Liver (tissue), 9 donors: Measurements from ENCODE around the gene RNF25. TPM values are rescaled to one million over a fixed set of nuclear protein-coding genes. Genes with fewer than 3 reads are reported as not detected.

Source experiments
- DNase-seq: peaks from one replicate; pipeline ENCODE4 v3.0.0-alpha.2; 2017; ENCODE audit warnings: low spot score
- H3K27ac ChIP-seq, 2 donors: one replicate each; pipeline ENCODE4 v1.7.0; 2013; ENCODE audit warnings: inconsistent platforms in 2 of 2, low read length in 2 of 2, control low read depth in 1 of 2, low read depth in 1 of 2, mild to moderate bottlenecking in 1 of 2
- H3K27me3 ChIP-seq, 4 donors: one replicate each; pipeline versions ENCODE4 v1.6.1 to v1.7.0; 2013; ENCODE audit warnings: low read length in 3 of 4, inconsistent platforms in 1 of 4, mild to moderate bottlenecking in 1 of 4, moderate library complexity in 1 of 4; ENCODE audit not compliant: control insufficient read depth in 4 of 4, insufficient read depth in 4 of 4
- H3K36me3 ChIP-seq, 4 donors: one replicate each; pipeline versions ENCODE4 v1.6.1 to v1.7.0; 2013; ENCODE audit warnings: low read length in 3 of 4, mild to moderate bottlenecking in 3 of 4, low read depth in 1 of 4, moderate library complexity in 1 of 4; ENCODE audit not compliant: control insufficient read depth in 4 of 4, insufficient read depth in 3 of 4
- H3K4me1 ChIP-seq, 4 donors: one replicate each; pipeline versions ENCODE4 v1.6.1 to v1.7.0; 2013; ENCODE audit warnings: low read length in 3 of 4, mild to moderate bottlenecking in 3 of 4, moderate library complexity in 1 of 4; ENCODE audit not compliant: control insufficient read depth in 4 of 4, insufficient read depth in 4 of 4
- H3K4me3 ChIP-seq, 3 donors: one replicate each; pipeline versions ENCODE4 v1.6.1 to v1.7.0; 2013; ENCODE audit warnings: low read length in 3 of 3, control low read depth in 1 of 3, low read depth in 1 of 3, mild to moderate bottlenecking in 1 of 3
- H3K9ac ChIP-seq, 2 donors: one replicate each; pipeline ENCODE4 v1.7.0; 2013; ENCODE audit warnings: low read length in 2 of 2, mild to moderate bottlenecking in 2 of 2, moderate library complexity in 2 of 2, control low read depth in 1 of 2, low read depth in 1 of 2
- H3K9me3 ChIP-seq, 4 donors: one replicate each; pipeline versions ENCODE4 v1.6.1 to v1.7.0; 2013; ENCODE audit warnings: low read length in 3 of 4; ENCODE audit not compliant: control insufficient read depth in 4 of 4
- ATF3 ChIP-seq: IDR thresholded peaks from 2 replicates; pipeline ENCODE4 v1.6.1; 2016; ENCODE audit warnings: antibody characterized with exemption
- CTCF ChIP-seq: fragments of 150-350 bp; IDR thresholded peaks from 2 replicates; pipeline ENCODE4 v1.5.1; 2017; ENCODE audit warnings: improper control_type of control experiment, low read depth, low read length; ENCODE audit not compliant: missing input control
- EGR1 ChIP-seq, 2 donors: IDR thresholded peaks; 2 replicates each; pipeline ENCODE4 v1.6.1; 2016 to 2018; ENCODE audit warnings: antibody characterized with exemption in 2 of 2, low read depth in 2 of 2
- FOXA1 ChIP-seq: IDR thresholded peaks from 2 replicates; pipeline ENCODE4 v1.6.1; 2016; ENCODE audit warnings: antibody characterized with exemption
- FOXA2 ChIP-seq: IDR thresholded peaks from 2 replicates; pipeline ENCODE4 v1.6.1; 2016; ENCODE audit warnings: antibody characterized with exemption
- GABPA ChIP-seq, 2 donors: IDR thresholded peaks in 1 of 2; conservative IDR thresholded peaks in 1 of 2; 2 replicates each; pipeline ENCODE4 v1.6.1; 2016; ENCODE audit warnings: antibody characterized with exemption in 2 of 2, mild to moderate bottlenecking in 1 of 2, moderate library complexity in 1 of 2
- HNF4A ChIP-seq, 2 donors: conservative IDR thresholded peaks; 2 replicates each; pipeline ENCODE4 v1.6.1; 2016; ENCODE audit warnings: antibody characterized with exemption in 2 of 2, mild to moderate bottlenecking in 2 of 2
- HNF4G ChIP-seq: IDR thresholded peaks from 2 replicates; pipeline ENCODE4 v1.6.1; 2016; ENCODE audit warnings: antibody characterized with exemption
- NR2F2 ChIP-seq: IDR thresholded peaks from 2 replicates; pipeline ENCODE4 v1.6.1; 2016; ENCODE audit warnings: antibody characterized with exemption
- REST ChIP-seq: IDR thresholded peaks from 2 replicates; pipeline ENCODE4 v1.6.1; 2016; ENCODE audit warnings: antibody characterized with exemption, mild to moderate bottlenecking
- RXRA ChIP-seq, 2 donors: IDR thresholded peaks; 2 replicates each; pipeline ENCODE4 v1.6.1; 2017 to 2018; ENCODE audit warnings: antibody characterized with exemption in 2 of 2, mild to moderate bottlenecking in 1 of 2
- SP1 ChIP-seq: IDR thresholded peaks from 2 replicates; pipeline ENCODE4 v1.6.1; 2018; ENCODE audit warnings: antibody characterized with exemption, mild to moderate bottlenecking
- TAF1 ChIP-seq: conservative IDR thresholded peaks from 2 replicates; pipeline ENCODE4 v1.6.1; 2016; ENCODE audit warnings: antibody characterized with exemption, mild to moderate bottlenecking
- YY1 ChIP-seq: IDR thresholded peaks from 2 replicates; pipeline ENCODE4 v1.6.1; 2016; ENCODE audit warnings: antibody characterized with exemption, mild to moderate bottlenecking
- whole genome bisulfite sequencing: extraction: QIAGEN DNeasy Blood & Tissue Kit; methylation state at CpG from one replicate; pipeline ENCODE4 v1.1.7; 2013; 5-methylcytosine and 5-hydroxymethylcytosine counted together
- polyA plus RNA-seq, 2 donors: library from polyadenylated mRNA; stranded (reverse) in 1 of 2; unstranded in 1 of 2; fragments of 200-250 nt in 1 of 2; fragments of >200 nt in 1 of 2; fragmentation: Nextera tagmentation in 1 of 2; extraction: Ambion mirVana in 1 of 2; gene quantifications; one replicate each; pipeline versions ENCODE4 v1.2.1 to v1.2.3, GENCODE V29; 2013 to 2015
- total RNA-seq, 2 donors: library from RNA; depleted of rRNA; stranded (reverse); fragments of >200 nt; gene quantifications; one replicate each; pipeline ENCODE4 v1.2.3, GENCODE V29; 2014
- TF ChIP-seq, protein P1 (sequence below): IDR thresholded peaks from 2 replicates; pipeline ENCODE4 v1.6.1; 2016; ENCODE audit warnings: antibody characterized with exemption
- TF ChIP-seq, protein P2 (sequence below): IDR thresholded peaks from 2 replicates; pipeline ENCODE4 v1.6.1; 2016; ENCODE audit warnings: antibody characterized with exemption
- donor health status: healthy.
- donor health status: healthy.
- donor health status: healthy.
- donor health status: healthy.
- donor health status: healthy.

Gene RNF25
- total and polyA plus RNA-seq, 4 donors: 3.3 to 14.0 (median 7.4) TPM

DNA sequence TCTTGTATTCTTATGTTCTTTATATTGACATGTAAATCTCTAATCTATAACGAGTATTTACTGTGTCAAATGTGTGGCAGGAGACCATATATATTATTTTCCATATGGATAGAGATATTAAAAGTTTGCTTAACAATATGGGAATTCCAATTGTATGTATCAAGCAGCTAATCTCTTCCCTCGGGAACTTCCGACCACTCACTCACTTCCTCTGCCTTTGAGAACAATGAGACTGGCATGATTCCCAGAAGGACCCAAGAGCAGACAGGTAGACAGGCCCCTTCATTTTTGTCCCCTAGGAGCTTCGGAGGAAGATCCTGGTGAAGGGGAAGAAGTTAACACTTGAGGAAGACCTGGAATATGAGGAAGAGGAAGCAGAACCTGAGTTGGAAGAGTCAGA, 40.0 kb downstream of the RNF25 start:
- peaks cover 3 to 32% (median 14%) of the 10 kb centered on the region in 4 donors for H3K36me3 ChIP-seq
- no peak overlapping the region for H3K9ac ChIP-seq
- DNase-seq: no peak
- H3K27ac ChIP-seq: no peak overlapping the region
- no peaks in the 10 kb centered on the region for H3K9me3 ChIP-seq
- no peaks in the 10 kb centered on the region for H3K4me1 ChIP-seq
- no peaks in the 10 kb centered on the region for H3K27me3 ChIP-seq
- TF ChIP-seq YY1 (no peak), FOXA1 (no peak), HNF4A (conservative IDR thresholded peaks at IDR 0.05) (no peak), EGR1 (IDR thresholded peaks at IDR 0.05; ENCODE audit: low read depth in 2 of 2) (no peak), GABPA (IDR thresholded peaks at IDR 0.05 in 1 of 2, conservative IDR thresholded peaks at IDR 0.05 in 1 of 2) (no peak), NR2F2 (no peak), ATF3 (no peak), TAF1 (no peak), HNF4G (no peak), RXRA (IDR thresholded peaks at IDR 0.05) (no peak), SP1 (no peak), FOXA2 (no peak)
- TF ChIP-seq, protein P1, sequence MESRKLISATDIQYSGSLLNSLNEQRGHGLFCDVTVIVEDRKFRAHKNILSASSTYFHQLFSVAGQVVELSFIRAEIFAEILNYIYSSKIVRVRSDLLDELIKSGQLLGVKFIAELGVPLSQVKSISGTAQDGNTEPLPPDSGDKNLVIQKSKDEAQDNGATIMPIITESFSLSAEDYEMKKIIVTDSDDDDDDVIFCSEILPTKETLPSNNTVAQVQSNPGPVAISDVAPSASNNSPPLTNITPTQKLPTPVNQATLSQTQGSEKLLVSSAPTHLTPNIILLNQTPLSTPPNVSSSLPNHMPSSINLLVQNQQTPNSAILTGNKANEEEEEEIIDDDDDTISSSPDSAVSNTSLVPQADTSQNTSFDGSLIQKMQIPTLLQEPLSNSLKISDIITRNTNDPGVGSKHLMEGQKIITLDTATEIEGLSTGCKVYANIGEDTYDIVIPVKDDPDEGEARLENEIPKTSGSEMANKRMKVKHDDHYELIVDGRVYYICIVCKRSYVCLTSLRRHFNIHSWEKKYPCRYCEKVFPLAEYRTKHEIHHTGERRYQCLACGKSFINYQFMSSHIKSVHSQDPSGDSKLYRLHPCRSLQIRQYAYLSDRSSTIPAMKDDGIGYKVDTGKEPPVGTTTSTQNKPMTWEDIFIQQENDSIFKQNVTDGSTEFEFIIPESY: no peak
- TF ChIP-seq, protein P2, sequence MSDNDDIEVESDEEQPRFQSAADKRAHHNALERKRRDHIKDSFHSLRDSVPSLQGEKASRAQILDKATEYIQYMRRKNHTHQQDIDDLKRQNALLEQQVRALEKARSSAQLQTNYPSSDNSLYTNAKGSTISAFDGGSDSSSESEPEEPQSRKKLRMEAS: no peak
- WGBS: 81% methylated on average over 4 of the region's 4 CpGs
- no peak overlapping the region for H3K4me3 ChIP-seq

DNA sequence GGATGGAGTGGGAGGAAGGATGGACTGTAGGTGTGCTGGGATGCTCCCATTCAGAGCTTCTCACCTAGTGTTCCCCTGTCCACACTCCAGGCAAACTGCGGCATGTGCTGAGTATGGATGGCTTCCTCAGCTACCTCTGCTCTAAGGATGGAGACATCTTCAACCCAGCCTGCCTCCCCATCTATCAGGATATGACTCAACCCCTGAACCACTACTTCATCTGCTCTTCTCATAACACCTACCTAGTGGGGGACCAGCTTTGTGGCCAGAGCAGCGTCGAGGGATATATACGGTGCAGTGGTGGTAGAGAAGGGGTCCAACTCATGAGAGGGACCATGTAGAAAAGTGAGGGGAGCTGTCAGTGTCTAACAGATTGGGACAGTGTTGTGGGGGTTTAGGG, 43.9 kb downstream of the RNF25 start:
- TF ChIP-seq REST: no peak
- no peak for TF ChIP-seq GABPA (IDR thresholded peaks at IDR 0.05 in 1 of 2, conservative IDR thresholded peaks at IDR 0.05 in 1 of 2)
- no peak for TF ChIP-seq CTCF
- TF ChIP-seq NR2F2: no peak
- TF ChIP-seq TAF1: no peak
- no peak for TF ChIP-seq RXRA (IDR thresholded peaks at IDR 0.05)
- no peaks in the 10 kb centered on the region for H3K27me3 ChIP-seq
- DNase-seq: no peak
- H3K36me3 ChIP-seq: no peaks in the 10 kb centered on the region
- no peak overlapping the region for H3K4me3 ChIP-seq
- no peak overlapping the region for H3K9ac ChIP-seq
- no peaks in the 10 kb centered on the region for H3K9me3 ChIP-seq
- no peak overlapping the region for H3K27ac ChIP-seq
- WGBS: 97% methylated on average over 4 of the region's 4 CpGs
- no peaks in the 10 kb centered on the region for H3K4me1 ChIP-seq
